ENCODE results near the gene EID2B. TPM values are rescaled to one million over a fixed set of nuclear protein-coding genes. Genes with fewer than 3 reads are reported as not detected.

EID2B gene
- total and polyA plus RNA-seq, 9 of the 15 experiments (the other 6 are each of a cell fraction or from before 2014, with no cell fraction given): 2.8 to 8.8 (median 4.8) TPM

DNA sequence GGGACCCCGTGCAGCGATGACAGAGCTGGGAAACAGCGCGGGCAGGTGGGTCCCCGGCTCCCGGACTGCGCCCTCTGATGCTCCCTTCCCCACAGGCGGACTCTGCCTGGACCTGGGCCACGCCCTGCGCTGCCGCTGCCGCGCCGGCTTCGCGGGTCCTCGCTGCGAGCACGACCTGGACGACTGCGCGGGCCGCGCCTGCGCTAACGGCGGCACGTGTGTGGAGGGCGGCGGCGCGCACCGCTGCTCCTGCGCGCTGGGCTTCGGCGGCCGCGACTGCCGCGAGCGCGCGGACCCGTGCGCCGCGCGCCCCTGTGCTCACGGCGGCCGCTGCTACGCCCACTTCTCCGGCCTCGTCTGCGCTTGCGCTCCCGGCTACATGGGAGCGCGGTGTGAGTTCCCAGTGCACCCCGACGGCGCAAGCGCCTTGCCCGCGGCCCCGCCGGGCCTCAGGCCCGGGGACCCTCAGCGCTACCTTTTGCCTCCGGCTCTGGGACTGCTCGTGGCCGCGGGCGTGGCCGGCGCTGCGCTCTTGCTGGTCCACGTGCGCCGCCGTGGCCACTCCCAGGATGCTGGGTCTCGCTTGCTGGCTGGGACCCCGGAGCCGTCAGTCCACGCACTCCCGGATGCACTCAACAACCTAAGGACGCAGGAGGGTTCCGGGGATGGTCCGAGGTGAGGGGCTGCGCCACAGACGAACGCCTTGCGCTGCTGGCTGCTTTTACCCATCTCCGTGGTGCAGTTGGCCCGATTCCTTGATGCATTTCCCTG, 25.5 kb downstream of the EID2B start (continued):
- TF ChIP-seq, protein P1, sequence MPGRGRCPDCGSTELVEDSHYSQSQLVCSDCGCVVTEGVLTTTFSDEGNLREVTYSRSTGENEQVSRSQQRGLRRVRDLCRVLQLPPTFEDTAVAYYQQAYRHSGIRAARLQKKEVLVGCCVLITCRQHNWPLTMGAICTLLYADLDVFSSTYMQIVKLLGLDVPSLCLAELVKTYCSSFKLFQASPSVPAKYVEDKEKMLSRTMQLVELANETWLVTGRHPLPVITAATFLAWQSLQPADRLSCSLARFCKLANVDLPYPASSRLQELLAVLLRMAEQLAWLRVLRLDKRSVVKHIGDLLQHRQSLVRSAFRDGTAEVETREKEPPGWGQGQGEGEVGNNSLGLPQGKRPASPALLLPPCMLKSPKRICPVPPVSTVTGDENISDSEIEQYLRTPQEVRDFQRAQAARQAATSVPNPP (IDR thresholded peaks at IDR 0.05; ENCODE audit: borderline replicate concordance, insufficient read depth, insufficient read length): no peak
- TF ChIP-seq, protein P2, sequence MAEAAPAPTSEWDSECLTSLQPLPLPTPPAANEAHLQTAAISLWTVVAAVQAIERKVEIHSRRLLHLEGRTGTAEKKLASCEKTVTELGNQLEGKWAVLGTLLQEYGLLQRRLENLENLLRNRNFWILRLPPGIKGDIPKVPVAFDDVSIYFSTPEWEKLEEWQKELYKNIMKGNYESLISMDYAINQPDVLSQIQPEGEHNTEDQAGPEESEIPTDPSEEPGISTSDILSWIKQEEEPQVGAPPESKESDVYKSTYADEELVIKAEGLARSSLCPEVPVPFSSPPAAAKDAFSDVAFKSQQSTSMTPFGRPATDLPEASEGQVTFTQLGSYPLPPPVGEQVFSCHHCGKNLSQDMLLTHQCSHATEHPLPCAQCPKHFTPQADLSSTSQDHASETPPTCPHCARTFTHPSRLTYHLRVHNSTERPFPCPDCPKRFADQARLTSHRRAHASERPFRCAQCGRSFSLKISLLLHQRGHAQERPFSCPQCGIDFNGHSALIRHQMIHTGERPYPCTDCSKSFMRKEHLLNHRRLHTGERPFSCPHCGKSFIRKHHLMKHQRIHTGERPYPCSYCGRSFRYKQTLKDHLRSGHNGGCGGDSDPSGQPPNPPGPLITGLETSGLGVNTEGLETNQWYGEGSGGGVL (CRISPR knock-in tag; IDR thresholded peaks at IDR 0.05): no peak
- TF ChIP-seq ZNF124 (CRISPR knock-in tag; IDR thresholded peaks at IDR 0.05) (no peak), KLF16 (IDR thresholded peaks at IDR 0.05) (no peak), SIN3A (IDR thresholded peaks at IDR 0.05; ENCODE audit: borderline replicate concordance in 2 of 2, control insufficient read depth in 1 of 2, low read depth in 2 of 2, low read length in 2 of 2) (peak; percentile 32 to 55; a peak in 1 of 4 replicates), ZC3H8 (IDR thresholded peaks at IDR 0.05) (no peak), CBX1 (IDR thresholded peaks at IDR 0.05; ENCODE audit: low read depth) (peak; percentile 73; the same call in 1 of the 2 replicates), C11orf30 (IDR thresholded peaks at IDR 0.05; ENCODE audit: low read depth) (no peak), ELF2 (CRISPR knock-in tag; IDR thresholded peaks at IDR 0.05) (no peak), ZNF79 (CRISPR knock-in tag; IDR thresholded peaks at IDR 0.05; ENCODE audit: low read depth) (no peak), NCOA6 (IDR thresholded peaks at IDR 0.05) (peak; percentile 94), RBBP5 (IDR thresholded peaks at IDR 0.05; ENCODE audit: borderline replicate concordance, insufficient read depth, low read length, poor library complexity, severe bottlenecking) (peak; percentile 66), MAZ (CRISPR knock-in tag; conservative IDR thresholded peaks at IDR 0.05 in 1 of 2, IDR thresholded peaks at IDR 0.05 in 1 of 2) (0 out of 4 replicates have a peak, but pooled peaks of 1 of the 2 experiments have one; percentile 50), ZNF232 (CRISPR knock-in tag; IDR thresholded peaks at IDR 0.05) (peak; percentile 81; the same call in 1 of the 2 replicates), CC2D1A (IDR thresholded peaks at IDR 0.05) (no peak), RBM14 (IDR thresholded peaks at IDR 0.05; ENCODE audit: borderline replicate concordance, insufficient read depth, low read depth, low read length) (no peak), LCOR (CRISPR knock-in tag; IDR thresholded peaks at IDR 0.05) (no peak), MECOM (CRISPR knock-in tag; IDR thresholded peaks at IDR 0.05) (no peak)
- TF ChIP-seq, protein P3, sequence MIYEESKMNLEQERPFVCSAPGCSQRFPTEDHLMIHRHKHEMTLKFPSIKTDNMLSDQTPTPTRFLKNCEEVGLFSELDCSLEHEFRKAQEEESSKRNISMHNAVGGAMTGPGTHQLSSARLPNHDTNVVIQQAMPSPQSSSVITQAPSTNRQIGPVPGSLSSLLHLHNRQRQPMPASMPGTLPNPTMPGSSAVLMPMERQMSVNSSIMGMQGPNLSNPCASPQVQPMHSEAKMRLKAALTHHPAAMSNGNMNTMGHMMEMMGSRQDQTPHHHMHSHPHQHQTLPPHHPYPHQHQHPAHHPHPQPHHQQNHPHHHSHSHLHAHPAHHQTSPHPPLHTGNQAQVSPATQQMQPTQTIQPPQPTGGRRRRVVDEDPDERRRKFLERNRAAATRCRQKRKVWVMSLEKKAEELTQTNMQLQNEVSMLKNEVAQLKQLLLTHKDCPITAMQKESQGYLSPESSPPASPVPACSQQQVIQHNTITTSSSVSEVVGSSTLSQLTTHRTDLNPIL (CRISPR knock-in tag; IDR thresholded peaks at IDR 0.05): no peak
- TF ChIP-seq, protein P4, sequence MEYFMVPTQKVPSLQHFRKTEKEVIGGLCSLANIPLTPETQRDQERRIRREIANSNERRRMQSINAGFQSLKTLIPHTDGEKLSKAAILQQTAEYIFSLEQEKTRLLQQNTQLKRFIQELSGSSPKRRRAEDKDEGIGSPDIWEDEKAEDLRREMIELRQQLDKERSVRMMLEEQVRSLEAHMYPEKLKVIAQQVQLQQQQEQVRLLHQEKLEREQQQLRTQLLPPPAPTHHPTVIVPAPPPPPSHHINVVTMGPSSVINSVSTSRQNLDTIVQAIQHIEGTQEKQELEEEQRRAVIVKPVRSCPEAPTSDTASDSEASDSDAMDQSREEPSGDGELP (CRISPR knock-in tag; IDR thresholded peaks at IDR 0.05; ENCODE audit: borderline replicate concordance): peak; percentile 32; the same call in 1 of the 2 replicates
- TF ChIP-seq, protein P5, sequence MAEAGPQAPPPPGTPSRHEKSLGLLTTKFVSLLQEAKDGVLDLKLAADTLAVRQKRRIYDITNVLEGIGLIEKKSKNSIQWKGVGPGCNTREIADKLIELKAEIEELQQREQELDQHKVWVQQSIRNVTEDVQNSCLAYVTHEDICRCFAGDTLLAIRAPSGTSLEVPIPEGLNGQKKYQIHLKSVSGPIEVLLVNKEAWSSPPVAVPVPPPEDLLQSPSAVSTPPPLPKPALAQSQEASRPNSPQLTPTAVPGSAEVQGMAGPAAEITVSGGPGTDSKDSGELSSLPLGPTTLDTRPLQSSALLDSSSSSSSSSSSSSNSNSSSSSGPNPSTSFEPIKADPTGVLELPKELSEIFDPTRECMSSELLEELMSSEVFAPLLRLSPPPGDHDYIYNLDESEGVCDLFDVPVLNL (CRISPR knock-in tag; IDR thresholded peaks at IDR 0.05; ENCODE audit: low read depth): peak; percentile 35; the same call in 1 of the 2 replicates
